AG04449 (cell line): ENCODE data around the gene TFB1M.
"Not testable (repeated sequence)": the region's sequence is repeated elsewhere in the genome, so short reads cannot be mapped to it uniquely, and the experiment has no call there.

ENCODE experiments used
- CTCF ChIA-PET: fragments of 350-600 bp; formaldehyde crosslinking; extraction: SDS; loops from one replicate; lab custom pipeline; 2021; ENCODE audit warnings: antibody characterized with exemption; lab: Yijun Ruan, JAX
- POLR2A ChIA-PET: fragments of 400-600, 350-600 bp; formaldehyde crosslinking; extraction: SDS; loops from one replicate; lab custom pipeline; 2020; ENCODE audit warnings: antibody characterized with exemption, inconsistent platforms; lab: Yijun Ruan, JAX
- DNase-seq: peaks from one replicate; pipeline ENCODE4 v3.0.0-alpha.2; 2010; ENCODE audit warnings: low read depth, low spot score
- H3K4me3 ChIP-seq: 2 replicates; pipeline ENCODE4 v1.5.1; 2011; ENCODE audit warnings: low read depth, mild to moderate bottlenecking, control low read depth, low read length
- CTCF ChIP-seq: IDR thresholded peaks from one replicate; pipeline ENCODE4 v1.5.1; 2011; ENCODE audit warnings: mild to moderate bottlenecking, moderate library complexity, low read length, control low read depth, inconsistent platforms; ENCODE audit not compliant: insufficient read depth; ENCODE audit errors: missing control alignments

The TFB1M gene

GRCh38 chr6:155340464-155341129 lies 26.3 kb upstream of the TFB1M start:
- DNase-seq: no peak
- TF ChIP-seq CTCF: peak; percentile 66
- CTCF ChIA-PET: interaction anchor here (0.6 to 3.7 kb wide), 19 partner anchors 9 to 307 kb away, joined by 3 to 73 read pairs (median 3); no protein-coding TSS in a partner anchor
- POLR2A ChIA-PET: interaction anchor here (1.2 kb wide), 1 partner anchor 154 kb away, joined by 7 read pairs; no protein-coding TSS in a partner anchor
- H3K4me3 ChIP-seq: no peak overlapping the region

GRCh38 chr6:155339929-155340328 lies 25.6 kb upstream of the TFB1M start:
- DNase-seq, H3K4me3 ChIP-seq: not testable (repeated sequence)
- ChIA-PET POLR2A (interaction anchor here (1.2 kb wide), 1 partner anchor 155 kb away, joined by 7 read pairs; no protein-coding TSS in a partner anchor), CTCF (interaction anchor here (0.7 to 3.7 kb wide), 17 partner anchors 10 to 210 kb away, joined by 3 to 73 read pairs (median 4); no protein-coding TSS in a partner anchor)

- POLR2A ChIA-PET, DNase-seq, H3K4me3 ChIP-seq: not testable (repeated sequence)
- CTCF ChIA-PET: interaction anchor here (0.7 to 3.7 kb wide), 7 partner anchors 8 to 194 kb away, joined by 3 to 73 read pairs (median 4); no protein-coding TSS in a partner anchor
Measured at GRCh38 chr6:155338237-155338636, 24.0 kb upstream of the TFB1M start.

- no peak for TF ChIP-seq CTCF
- ChIA-PET POLR2A (no interaction called here), CTCF (interaction anchor here (1.0 to 3.9 kb wide), 4 partner anchors 19 to 162 kb away, joined by 3 to 13 read pairs (median 7); no protein-coding TSS in a partner anchor)
- no peak overlapping the region for H3K4me3 ChIP-seq
- no peak for DNase-seq
Measured at GRCh38 chr6:155335265-155335664, 21.0 kb upstream of the TFB1M start.

GRCh38 chr6:155334073-155334472 lies 19.8 kb upstream of the TFB1M start:
- CTCF ChIA-PET: interaction anchor here (0.6 to 4.1 kb wide), 6 partner anchors 18 to 659 kb away, joined by 3 to 17 read pairs (median 4); no protein-coding TSS in a partner anchor
- H3K4me3 ChIP-seq: not testable (repeated sequence)
- POLR2A ChIA-PET: interaction anchor here (0.5 kb wide), 1 partner anchor 15 kb away, joined by 3 read pairs; no protein-coding TSS in a partner anchor

GRCh38 chr6:155333414-155333813 lies 19.1 kb upstream of the TFB1M start:
- ChIA-PET CTCF (interaction anchor here (1.1 to 4.1 kb wide), 3 partner anchors 18 to 196 kb away, joined by 3 to 17 read pairs (median 11); no protein-coding TSS in a partner anchor), POLR2A (no interaction called here)
- no peak overlapping the region for H3K4me3 ChIP-seq
- TF ChIP-seq CTCF: no peak
- DNase-seq: no peak

More at GRCh38 chr6:155334073-155334472, 19.8 kb upstream of the TFB1M start:
- DNase-seq: not testable (repeated sequence)

- no peak for TF ChIP-seq CTCF
- ChIA-PET CTCF (interaction anchor here (1.4 to 4.3 kb wide), 3 partner anchors 10 to 201 kb away, joined by 5 to 20 read pairs (median 17); no protein-coding TSS in a partner anchor), POLR2A (no interaction called here)
- no peak for DNase-seq
- no peak overlapping the region for H3K4me3 ChIP-seq
Measured at GRCh38 chr6:155330922-155331321, 16.6 kb upstream of the TFB1M start.
